ENCODE data around the gene KRTAP10-7. TPM values are rescaled to one million over a fixed set of nuclear protein-coding genes. Genes with fewer than 3 reads are reported as not detected.

Gene KRTAP10-7
- total and polyA plus RNA-seq, 10 donors, result not detected

DNA sequence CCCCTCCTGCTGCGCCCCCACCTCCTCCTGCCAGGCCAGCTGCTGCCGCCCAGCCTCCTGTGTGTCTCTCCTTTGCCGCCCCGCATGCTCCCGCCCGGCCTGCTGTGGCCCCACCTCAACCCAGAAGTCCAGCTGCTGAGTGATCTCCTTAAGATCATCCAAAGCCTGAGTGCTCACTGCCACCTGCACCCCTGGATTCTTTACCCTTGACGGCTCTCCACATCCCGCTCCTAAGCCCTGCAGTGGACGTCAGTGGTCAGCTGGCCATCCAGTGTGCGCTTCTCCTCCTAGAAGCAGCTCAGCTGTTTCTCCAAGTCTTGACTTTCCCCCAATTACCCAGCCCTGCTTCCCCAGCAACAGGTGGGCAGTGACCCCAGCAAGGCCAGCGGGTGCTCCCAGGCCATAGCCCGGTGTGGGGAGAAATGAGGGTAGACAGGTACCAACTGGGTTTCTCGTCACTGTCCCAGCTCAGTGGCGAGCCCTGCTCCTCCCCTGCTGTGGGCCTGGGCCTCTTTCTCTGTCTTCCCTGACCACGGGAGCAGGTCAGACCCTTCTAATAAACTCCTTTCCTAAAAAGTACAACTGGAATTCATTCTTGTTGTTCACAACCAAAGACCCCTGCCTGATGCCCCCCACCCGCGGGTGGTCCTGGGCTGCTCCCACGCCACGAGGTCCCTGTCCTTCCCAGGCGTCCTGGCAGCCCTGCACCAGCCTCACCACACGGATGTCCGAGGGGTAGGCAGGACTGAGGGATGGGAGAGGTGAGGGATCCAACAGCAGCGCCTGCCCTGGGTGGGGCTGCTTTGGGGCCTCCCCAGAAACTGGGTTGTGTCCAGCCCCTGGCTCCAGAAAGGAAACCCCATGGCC, 1.4 kb downstream of the KRTAP10-7 start:
- Histone ChIP-seq H3K4me3 (no peak overlapping the region), H3K9me3 (peaks cover 0 to 23% (median 4%) of the 10 kb centered on the region in 8 donors), H3K27me3 (replicated peaks in 1 of 7) (peaks cover 0 to 46% (median 21%) of the 10 kb centered on the region in 7 donors), H3K27ac (no peak overlapping the region), H3K4me1 (no peaks in the 10 kb centered on the region), H3K36me3 (no peaks in the 10 kb centered on the region)
- TF ChIP-seq POLR2A (IDR thresholded peaks at IDR 0.05) (no peak), POLR2AphosphoS5 (IDR thresholded peaks at IDR 0.05) (no peak)
- TF ChIP-seq, protein P1, sequence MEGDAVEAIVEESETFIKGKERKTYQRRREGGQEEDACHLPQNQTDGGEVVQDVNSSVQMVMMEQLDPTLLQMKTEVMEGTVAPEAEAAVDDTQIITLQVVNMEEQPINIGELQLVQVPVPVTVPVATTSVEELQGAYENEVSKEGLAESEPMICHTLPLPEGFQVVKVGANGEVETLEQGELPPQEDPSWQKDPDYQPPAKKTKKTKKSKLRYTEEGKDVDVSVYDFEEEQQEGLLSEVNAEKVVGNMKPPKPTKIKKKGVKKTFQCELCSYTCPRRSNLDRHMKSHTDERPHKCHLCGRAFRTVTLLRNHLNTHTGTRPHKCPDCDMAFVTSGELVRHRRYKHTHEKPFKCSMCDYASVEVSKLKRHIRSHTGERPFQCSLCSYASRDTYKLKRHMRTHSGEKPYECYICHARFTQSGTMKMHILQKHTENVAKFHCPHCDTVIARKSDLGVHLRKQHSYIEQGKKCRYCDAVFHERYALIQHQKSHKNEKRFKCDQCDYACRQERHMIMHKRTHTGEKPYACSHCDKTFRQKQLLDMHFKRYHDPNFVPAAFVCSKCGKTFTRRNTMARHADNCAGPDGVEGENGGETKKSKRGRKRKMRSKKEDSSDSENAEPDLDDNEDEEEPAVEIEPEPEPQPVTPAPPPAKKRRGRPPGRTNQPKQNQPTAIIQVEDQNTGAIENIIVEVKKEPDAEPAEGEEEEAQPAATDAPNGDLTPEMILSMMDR (IDR thresholded peaks at IDR 0.05 in 8 of 11, conservative IDR thresholded peaks at IDR 0.05 in 3 of 11), result no peak
- 73 to 83% (median 79%) methylated on average over 22 to 23 of the region's 23 CpGs for WGBS, 5 donors
- intact Hi-C loops (cut with DNase I; ENCODE audit: low total_unique reads), result loop anchor here (5.0 kb wide), 1 partner anchor 130 kb away; no protein-coding TSS in a partner anchor
- no peak for DNase-seq

DNA sequence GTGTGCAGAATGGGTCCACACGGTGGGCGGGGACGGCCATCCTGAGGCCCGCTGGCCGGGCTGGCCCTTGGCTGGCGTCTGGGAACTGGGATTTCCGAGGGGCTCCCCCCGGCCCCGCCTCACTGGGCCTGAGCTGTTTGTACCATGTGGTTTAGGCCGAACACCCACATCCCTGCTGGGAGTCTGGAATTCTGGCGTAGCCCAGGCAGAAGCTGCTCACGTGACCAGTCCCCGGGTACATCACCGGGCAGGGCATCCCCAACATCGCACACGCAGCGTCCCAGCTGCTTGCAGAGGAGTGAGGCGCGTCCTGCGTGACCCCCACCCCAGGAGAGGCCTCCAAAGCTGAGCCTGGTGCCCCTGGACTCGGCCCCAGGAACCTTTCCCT, 2.1 kb downstream of the KRTAP10-7 start:
- DNase-seq, result no peak
- Histone ChIP-seq H3K27me3 (replicated peaks in 1 of 7) (peaks cover 0 to 46% (median 21%) of the 10 kb centered on the region in 7 donors), H3K27ac (no peak overlapping the region), H3K36me3 (no peaks in the 10 kb centered on the region), H3K4me3 (no peak overlapping the region), H3K9me3 (peaks cover 0 to 23% (median 4%) of the 10 kb centered on the region in 8 donors), H3K4me1 (no peaks in the 10 kb centered on the region)
- TF ChIP-seq POLR2A (IDR thresholded peaks at IDR 0.05), result no peak
- no peak for TF ChIP-seq POLR2AphosphoS5 (IDR thresholded peaks at IDR 0.05)
- 79 to 100% (median 85%) methylated on average over 1 to 20 of the region's 21 CpGs for WGBS, 5 donors
- intact Hi-C loops (cut with DNase I; ENCODE audit: low total_unique reads), result loop anchor here (5.0 kb wide), 1 partner anchor 130 kb away; no protein-coding TSS in a partner anchor

DNA sequence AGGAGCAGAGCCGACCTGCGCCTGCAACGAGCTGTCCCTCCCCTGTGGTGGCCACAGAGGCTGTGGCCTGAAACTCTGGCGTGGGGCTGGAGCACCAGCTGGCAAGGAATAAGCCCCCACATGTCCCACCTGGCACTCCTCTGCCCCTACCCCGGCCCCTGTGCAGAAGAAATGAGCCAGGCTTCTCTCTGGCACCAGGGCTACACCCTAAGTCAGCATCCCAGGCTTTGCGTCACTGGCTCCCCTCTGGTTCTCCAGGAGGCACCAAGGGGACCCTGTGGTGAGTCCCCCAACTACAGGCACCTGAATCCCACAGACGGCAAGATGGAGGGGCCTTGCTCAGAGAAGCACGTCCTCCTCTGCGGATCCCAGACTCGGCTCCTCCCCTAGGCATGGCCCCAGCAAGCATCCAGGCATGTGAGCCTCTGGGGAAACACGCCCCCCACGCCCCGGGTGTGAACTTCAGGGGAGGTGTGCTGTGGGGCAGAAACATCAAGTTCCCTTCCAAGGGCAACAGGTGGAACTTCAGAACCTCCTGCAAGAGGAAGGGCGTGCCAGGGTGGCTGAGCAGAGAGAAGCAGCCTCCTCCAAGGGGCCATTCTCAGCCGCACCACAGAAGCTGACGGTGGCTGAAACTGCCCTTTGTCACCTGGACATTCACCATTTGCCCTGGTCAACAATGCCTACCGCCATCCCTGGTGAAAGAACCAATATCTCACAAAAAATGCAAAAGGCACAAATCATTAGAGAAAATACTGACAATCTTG, 2.9 kb downstream of the KRTAP10-7 start:
- TF ChIP-seq POLR2A (IDR thresholded peaks at IDR 0.05) (no peak), POLR2AphosphoS5 (IDR thresholded peaks at IDR 0.05) (no peak)
- TF ChIP-seq, protein P1 (IDR thresholded peaks at IDR 0.05 in 8 of 11, conservative IDR thresholded peaks at IDR 0.05 in 3 of 11), result no peak
- peaks cover 0 to 42% (median 21%) of the 10 kb centered on the region in 7 donors for H3K27me3 ChIP-seq (replicated peaks in 1 of 7)
- no peaks in the 10 kb centered on the region for H3K36me3 ChIP-seq
- H3K4me1 ChIP-seq, result no peaks in the 10 kb centered on the region
- DNase-seq, result no peak
- H3K4me3 ChIP-seq, result no peak overlapping the region
- WGBS, 5 donors, result 53 to 67% (median 56%) methylated on average over 17 of the region's 17 CpGs
- peaks cover 0 to 23% (median 4%) of the 10 kb centered on the region in 8 donors for H3K9me3 ChIP-seq
- intact Hi-C loops (cut with DNase I; ENCODE audit: low total_unique reads), result loop anchor here (5.0 kb wide), 1 partner anchor 129 kb away; no protein-coding TSS in a partner anchor
- no peak overlapping the region for H3K27ac ChIP-seq

DNA sequence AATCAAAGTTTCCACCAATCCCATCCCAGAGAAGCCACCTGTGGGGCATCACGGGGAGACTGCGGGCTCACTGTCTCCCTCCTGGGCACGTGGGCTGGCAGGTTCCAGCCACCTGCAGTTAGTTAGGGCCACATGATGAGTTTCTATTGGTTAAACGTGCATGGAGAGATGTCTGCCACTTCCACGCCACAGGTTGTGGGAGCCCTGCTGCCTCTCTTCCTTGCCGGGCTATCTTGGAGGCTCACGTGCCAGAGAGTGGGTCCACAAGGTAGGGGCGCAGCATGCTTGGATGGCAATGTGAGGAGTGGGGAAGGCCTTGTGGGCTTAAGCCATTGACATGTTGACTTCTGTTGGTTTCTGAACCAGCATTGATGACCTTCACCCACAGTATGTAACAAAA, 3.5 kb downstream of the KRTAP10-7 start:
- H3K9me3 ChIP-seq, result peaks cover 0 to 24% (median 3%) of the 10 kb centered on the region in 8 donors
- H3K27me3 ChIP-seq (replicated peaks in 1 of 7), result peaks cover 0 to 42% (median 21%) of the 10 kb centered on the region in 7 donors
- H3K4me1 ChIP-seq, result no peaks in the 10 kb centered on the region
- intact Hi-C loops (cut with DNase I; ENCODE audit: low total_unique reads), result loop anchor here (5.0 kb wide), 1 partner anchor 128 kb away; no protein-coding TSS in a partner anchor
- no peak overlapping the region for H3K27ac ChIP-seq
- no peak for DNase-seq
- no peaks in the 10 kb centered on the region for H3K36me3 ChIP-seq
- 75 to 90% (median 87%) methylated on average over 8 of the region's 8 CpGs for WGBS, 5 donors
- H3K4me3 ChIP-seq, result no peak overlapping the region
- TF ChIP-seq, protein P1 (IDR thresholded peaks at IDR 0.05 in 8 of 11, conservative IDR thresholded peaks at IDR 0.05 in 3 of 11), result no peak
- TF ChIP-seq POLR2AphosphoS5 (IDR thresholded peaks at IDR 0.05), result no peak
- TF ChIP-seq POLR2A (IDR thresholded peaks at IDR 0.05), result no peak
